ENCODE results near the gene COX4I2. TPM values are rescaled to one million over a fixed set of nuclear protein-coding genes. Genes with fewer than 3 reads are reported as not detected.

The COX4I2 gene
- total RNA-seq, 1 experiment from 2014 or later: not detected

GRCh38 chr20:31675828-31676608 lies 38.3 kb downstream of the COX4I2 start:
- Histone ChIP-seq H3K4me3 (ENCODE audit: low read depth, low read length, poor library complexity, severe bottlenecking) (peak overlapping the region; percentile 12), H3K36me3 (ENCODE audit: insufficient read depth, low read length, poor library complexity, severe bottlenecking) (no peaks in the 10 kb centered on the region), H3K27ac (ENCODE audit: low read depth, low read length, poor library complexity, severe bottlenecking) (peak overlapping the region; percentile 72), H3K9me3 (ENCODE audit: low read depth, low read length, poor library complexity, severe bottlenecking) (no peaks in the 10 kb centered on the region), H3K4me1 (ENCODE audit: insufficient read depth, low read length, poor library complexity, severe bottlenecking) (peaks cover 32% of the 10 kb centered on the region), H3K27me3 (replicated peaks; ENCODE audit: insufficient read depth, low read depth, low read length, poor library complexity) (no peaks in the 10 kb centered on the region)
- intact Hi-C loops (cut with micrococcal nuclease; ENCODE audit: unreplicated experiment): no loop called here
- peak; percentile 31 for DNase-seq (ENCODE audit: low spot score)
- POLR2A ChIA-PET (ENCODE audit: low non-redundant PET): no interaction called here
- no peak for TF ChIP-seq EZH2 (IDR thresholded peaks at IDR 0.05; ENCODE audit: borderline replicate concordance, low read depth, low read length, poor library complexity, severe bottlenecking)
- no peak for TF ChIP-seq CTCF (conservative IDR thresholded peaks at IDR 0.05; ENCODE audit: low read depth, low read length)
- CTCF ChIA-PET: no interaction called here
- BruUV-seq (replicated peaks): no TSS peak

DNA sequence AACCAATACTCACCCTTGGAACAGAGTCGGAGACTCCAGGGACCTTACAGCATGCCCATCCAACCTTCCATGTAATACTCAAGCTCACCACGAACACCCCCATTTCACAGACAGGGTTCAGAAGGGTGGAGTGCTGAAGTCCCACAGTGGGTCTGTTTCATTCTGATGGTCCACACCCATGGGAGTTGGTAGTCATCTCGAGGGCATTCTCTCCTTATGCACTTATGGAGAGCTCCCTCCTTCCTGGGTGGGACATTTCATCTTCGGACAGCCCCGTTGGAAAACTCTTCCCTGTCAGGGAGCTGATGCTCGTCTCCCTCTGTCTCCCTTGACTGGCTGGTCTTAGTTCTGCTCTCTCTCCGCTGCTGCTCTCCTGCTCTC lies 38.9 kb downstream of the COX4I2 start:
- H3K27ac ChIP-seq (ENCODE audit: low read depth, low read length, poor library complexity, severe bottlenecking): peak overlapping the region; percentile 38
- TF ChIP-seq CTCF (conservative IDR thresholded peaks at IDR 0.05; ENCODE audit: low read depth, low read length) (no peak), EZH2 (IDR thresholded peaks at IDR 0.05; ENCODE audit: borderline replicate concordance, low read depth, low read length, poor library complexity, severe bottlenecking) (no peak)
- ChIA-PET POLR2A (ENCODE audit: low non-redundant PET) (no interaction called here), CTCF (no interaction called here)
- BruUV-seq (replicated peaks): no TSS peak
- no peaks in the 10 kb centered on the region for H3K9me3 ChIP-seq (ENCODE audit: low read depth, low read length, poor library complexity, severe bottlenecking)
- no peaks in the 10 kb centered on the region for H3K27me3 ChIP-seq (replicated peaks; ENCODE audit: insufficient read depth, low read depth, low read length, poor library complexity)
- peaks cover 32% of the 10 kb centered on the region for H3K4me1 ChIP-seq (ENCODE audit: insufficient read depth, low read length, poor library complexity, severe bottlenecking)
- intact Hi-C loops (cut with micrococcal nuclease; ENCODE audit: unreplicated experiment): no loop called here
- H3K36me3 ChIP-seq (ENCODE audit: insufficient read depth, low read length, poor library complexity, severe bottlenecking): no peaks in the 10 kb centered on the region
- H3K4me3 ChIP-seq (ENCODE audit: low read depth, low read length, poor library complexity, severe bottlenecking): no peak overlapping the region
- no peak for DNase-seq (ENCODE audit: low spot score)

DNA sequence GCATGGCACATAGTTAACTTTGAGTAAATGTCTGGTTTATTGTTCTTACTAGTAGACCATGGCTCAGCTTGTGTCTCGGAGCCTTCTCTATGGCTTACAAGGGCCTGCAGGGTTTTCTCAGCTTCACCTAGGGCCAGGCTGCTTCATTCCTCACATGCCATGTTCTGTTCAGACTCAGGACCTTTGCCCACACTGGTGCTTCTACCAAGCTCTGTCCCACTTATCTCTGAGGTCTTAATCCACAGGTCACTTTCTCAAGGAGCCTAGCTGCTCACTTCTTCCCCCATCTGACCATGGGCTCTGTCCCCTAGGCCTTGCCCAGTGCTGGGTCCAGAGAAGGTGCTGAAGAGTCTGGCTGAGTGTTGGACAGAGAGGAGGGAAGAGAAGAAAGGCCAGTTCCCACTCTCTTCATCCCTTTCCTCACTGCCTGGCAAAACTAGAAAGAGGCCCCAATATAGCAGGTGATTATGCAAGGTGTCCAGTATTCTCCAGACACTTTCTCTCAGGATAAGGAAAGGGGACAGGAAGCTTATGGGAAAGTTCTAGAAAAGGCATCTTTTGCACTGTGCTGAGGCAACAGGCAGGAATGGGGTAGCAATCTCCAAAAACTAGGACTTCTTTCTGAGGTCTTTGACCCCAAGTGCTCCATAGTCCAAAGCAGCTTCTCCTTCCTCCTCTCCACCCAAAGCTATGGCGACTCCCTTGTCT lies 40.0 kb downstream of the COX4I2 start:
- TF ChIP-seq EZH2 (IDR thresholded peaks at IDR 0.05; ENCODE audit: borderline replicate concordance, low read depth, low read length, poor library complexity, severe bottlenecking) (no peak), CTCF (conservative IDR thresholded peaks at IDR 0.05; ENCODE audit: low read depth, low read length) (no peak)
- H3K9me3 ChIP-seq (ENCODE audit: low read depth, low read length, poor library complexity, severe bottlenecking): no peaks in the 10 kb centered on the region
- BruUV-seq (replicated peaks): no TSS peak
- CTCF ChIA-PET: interaction anchor here (1.0 kb wide), 1 partner anchor 16 kb away, joined by 4 read pairs; no protein-coding TSS in a partner anchor
- no peaks in the 10 kb centered on the region for H3K36me3 ChIP-seq (ENCODE audit: insufficient read depth, low read length, poor library complexity, severe bottlenecking)
- peak overlapping the region; percentile 36 for H3K27ac ChIP-seq (ENCODE audit: low read depth, low read length, poor library complexity, severe bottlenecking)
- POLR2A ChIA-PET (ENCODE audit: low non-redundant PET): interaction anchor here (0.6 kb wide), 1 partner anchor 124 kb away, joined by 4 read pairs; no protein-coding TSS in a partner anchor
- H3K4me1 ChIP-seq (ENCODE audit: insufficient read depth, low read length, poor library complexity, severe bottlenecking): peaks cover 32% of the 10 kb centered on the region
- no peak overlapping the region for H3K4me3 ChIP-seq (ENCODE audit: low read depth, low read length, poor library complexity, severe bottlenecking)
- no peaks in the 10 kb centered on the region for H3K27me3 ChIP-seq (replicated peaks; ENCODE audit: insufficient read depth, low read depth, low read length, poor library complexity)
- intact Hi-C loops (cut with micrococcal nuclease; ENCODE audit: unreplicated experiment): no loop called here
- DNase-seq (ENCODE audit: low spot score): no peak

Measured in A673 (cell line).